Measurements from ENCODE around the gene F8.
A peak's percentile ranks its signal among the peaks of the same experiment; 100 is the strongest.
"Not testable (repeated sequence)": the region's sequence is repeated elsewhere in the genome, so short reads cannot be mapped to it uniquely, and the experiment has no call there.

The F8 gene

GRCh38 chrX:154868522-154868921 is 154.0 kb downstream of the F8 start:
- not testable (repeated sequence) for DNase-seq

GRCh38 chrX:154855256-154855655 is 167.3 kb downstream of the F8 start:
- DNase-seq, result no peak

GRCh38 chrX:154850957-154851611 is 171.4 kb downstream of the F8 start:
- no peak for DNase-seq

GRCh38 chrX:154840856-154841255 is 181.7 kb downstream of the F8 start:
- DNase-seq, result peak; percentile 42

- DNase-seq, result no peak
Observed at GRCh38 chrX:154836163-154836562, 186.4 kb downstream of the F8 start.

- DNase-seq, result no peak
Observed at GRCh38 chrX:154834562-154834961, 188.0 kb downstream of the F8 start, which contains the start of gene SMIM9. SMIM9 (minus strand) TSS chrX:154834662; CDS start chrX:154830856, 3,806 bp downstream.

GRCh38 chrX:154833746-154834274 is 188.7 kb downstream of the F8 start:
- DNase-seq, result no peak

GRCh38 chrX:154829926-154830442 is 192.5 kb downstream of the F8 start:
- no peak for DNase-seq

GRCh38 chrX:154829134-154829533 is 193.4 kb downstream of the F8 start:
- DNase-seq, result no peak

- no peak for DNase-seq
Observed at GRCh38 chrX:154828016-154828408, 194.5 kb downstream of the F8 start.

- no peak for DNase-seq
Observed at GRCh38 chrX:154827194-154828015, 195.1 kb downstream of the F8 start.

- not testable (repeated sequence) for DNase-seq
Observed at GRCh38 chrX:154825586-154825985, 196.9 kb downstream of the F8 start.

- DNase-seq, result no peak
Observed at GRCh38 chrX:154824638-154825037, 197.9 kb downstream of the F8 start.

GRCh38 chrX:154822029-154822428 is 200.5 kb downstream of the F8 start:
- no peak for DNase-seq

- no peak for DNase-seq
Observed at GRCh38 chrX:154821523-154821922, 201.0 kb downstream of the F8 start.

GRCh38 chrX:154819771-154820341 is 202.7 kb downstream of the F8 start:
- no peak for DNase-seq

- DNase-seq, result no peak
Observed at GRCh38 chrX:154818916-154819770, 203.4 kb downstream of the F8 start.

GRCh38 chrX:154817048-154817618 is 205.4 kb downstream of the F8 start:
- DNase-seq, result not testable (repeated sequence)

GRCh38 chrX:154816326-154816898 is 206.1 kb downstream of the F8 start:
- DNase-seq, result not testable (repeated sequence)

- no peak for DNase-seq
Observed at GRCh38 chrX:154815274-154815818, 207.2 kb downstream of the F8 start.

GRCh38 chrX:154813801-154814200 is 208.7 kb downstream of the F8 start:
- no peak for DNase-seq

Measured in NCI-H774 (cell line).